Keratinocyte (primary cell): ENCODE data around the gene SF3A2. TPM values are rescaled to one million over a fixed set of nuclear protein-coding genes. Genes with fewer than 3 reads are reported as not detected.

Source experiments
- DNase-seq: peaks from one replicate; pipeline ENCODE4 v3.0.0-alpha.2; 2011; ENCODE audit warnings: low read depth, missing footprints, low spot score
- FAIRE-seq: peaks from 2 replicates; lab custom pipeline; 2011; peaks lifted over from hg19 to GRCh38; lab: Jason Lieb, UNC
- H2AFZ ChIP-seq: 2 replicates; pipeline ENCODE4 v1.6.0; 2012; ENCODE audit warnings: low read length, control low read depth, inconsistent platforms; ENCODE audit not compliant: control insufficient read depth
- H3K27ac ChIP-seq: 2 replicates; pipeline ENCODE4 v1.5.1; 2011; ENCODE audit warnings: low read length; ENCODE audit not compliant: control insufficient read depth, insufficient read depth
- H3K27me3 ChIP-seq: 3 replicates; pipeline ENCODE4 v1.6.0; 2011; ENCODE audit warnings: low read length; ENCODE audit not compliant: control insufficient read depth, insufficient read depth; ENCODE audit errors: extremely low read depth
- H3K36me3 ChIP-seq, 2 experiments: 2 replicates in 1 of 2; 3 replicates in 1 of 2; pipeline ENCODE4 v1.5.1; 2011; ENCODE audit warnings: low read length in 2 of 2, mild to moderate bottlenecking in 1 of 2; ENCODE audit not compliant: control insufficient read depth in 2 of 2, insufficient read depth in 2 of 2; ENCODE audit errors: extremely low read depth in 1 of 2
- H3K4me1 ChIP-seq: 3 replicates; pipeline ENCODE4 v1.5.1; 2011; ENCODE audit warnings: low read length; ENCODE audit not compliant: control insufficient read depth, insufficient read depth; ENCODE audit errors: extremely low read depth
- H3K4me2 ChIP-seq: 3 replicates; pipeline ENCODE4 v1.6.0; 2011; ENCODE audit warnings: low read depth, low read length; ENCODE audit not compliant: control insufficient read depth, insufficient read depth; ENCODE audit errors: extremely low read depth
- H3K4me3 ChIP-seq, 3 experiments: fragments of 200-600 bp in 1 of 3; sonication (generic) in 1 of 3; 2 replicates in 2 of 3; 3 replicates in 1 of 3; pipeline ENCODE4 v1.5.1; 2011 to 2016; ENCODE audit warnings: low read length in 3 of 3, mild to moderate bottlenecking in 3 of 3, control low read depth in 2 of 3, inconsistent platforms in 1 of 3, low read depth in 1 of 3, mixed read lengths in 1 of 3, mixed run types in 1 of 3, moderate library complexity in 1 of 3; ENCODE audit not compliant: control insufficient read depth in 2 of 3, insufficient read depth in 2 of 3; ENCODE audit errors: extremely low read depth in 1 of 3
- H3K79me2 ChIP-seq: 2 replicates; pipeline ENCODE4 v1.6.0; 2012; ENCODE audit warnings: low read length; ENCODE audit not compliant: control insufficient read depth, insufficient read depth
- H3K9ac ChIP-seq: 3 replicates; pipeline ENCODE4 v1.6.0; 2011; ENCODE audit warnings: low read length; ENCODE audit not compliant: control insufficient read depth, insufficient read depth; ENCODE audit errors: extremely low read depth
- H3K9me1 ChIP-seq: 3 replicates; pipeline ENCODE4 v1.6.0; 2011; ENCODE audit warnings: low read length; ENCODE audit not compliant: control insufficient read depth, insufficient read depth; ENCODE audit errors: extremely low read depth
- H3K9me3 ChIP-seq: 2 replicates; pipeline ENCODE4 v1.5.1; 2012; ENCODE audit warnings: low read depth, low read length; ENCODE audit not compliant: control insufficient read depth
- H4K20me1 ChIP-seq: 3 replicates; pipeline ENCODE4 v1.6.0; 2011; ENCODE audit warnings: low read length; ENCODE audit not compliant: control insufficient read depth, insufficient read depth; ENCODE audit errors: extremely low read depth
- CTCF ChIP-seq, 3 experiments: IDR thresholded peaks in 1 of 3; conservative IDR thresholded peaks in 1 of 3; optimal IDR thresholded peaks in 1 of 3; 2 replicates in 2 of 3; 3 replicates in 1 of 3; pipeline versions ENCODE3 to v1.5.1; 2011; ENCODE audit warnings: low read length in 3 of 3, mild to moderate bottlenecking in 3 of 3, moderate library complexity in 2 of 3, control low read depth in 1 of 3, inconsistent platforms in 1 of 3; ENCODE audit not compliant: insufficient read depth in 2 of 3; ENCODE audit errors: extremely low read depth in 1 of 3
- EZH2 ChIP-seq: IDR thresholded peaks from one replicate; pipeline ENCODE4 v1.6.1; 2012; ENCODE audit warnings: inconsistent platforms, mild to moderate bottlenecking, low read length, moderate library complexity
- dilution Hi-C: fragments of 300-500 bp; cut with MboI; formaldehyde crosslinking; loops from one replicate; pipeline ENCODE4 v1.7.0; 2020; ENCODE audit warnings: low sequenced_read_pairs; ENCODE audit not compliant: extremely low pct_ligation_motif_present
- polyA plus RNA-seq, 5 experiments: library from polyadenylated mRNA; depleted of rRNA in 3 of 5; stranded (reverse) in 3 of 5; stranded (forward) in 1 of 5; unstranded in 1 of 5; fragments of >200 nt; gene quantifications; 1 replicate in 1 of 5; 2 replicates in 3 of 5; 3 replicates in 1 of 5; pipeline versions ENCODE4 v1.2.1 to v1.2.3, GENCODE V29; 2011 to 2012; ENCODE audit warnings: missing spikeins in 2 of 5, low read depth in 1 of 5, low replicate concordance in 1 of 5

SF3A2 gene
- polyA plus RNA-seq, 1 donor (not counting 4 experiments of a cell fraction or from before 2014, with no cell fraction given), result 4.7 TPM

GRCh38 chr19:2233601-2234280 is 2.9 kb upstream of the SF3A2 start:
- Histone ChIP-seq H4K20me1 (peaks cover 2% of the 10 kb centered on the region), H3K79me2 (peaks cover 54% of the 10 kb centered on the region), H3K4me3 (no peak overlapping the region), H3K4me1 (peaks cover 20% of the 10 kb centered on the region), H3K4me2 (no peak overlapping the region), H3K27ac (no peak overlapping the region), H3K9ac (no peak overlapping the region), H3K27me3 (no peaks in the 10 kb centered on the region), H3K9me1 (peaks cover 4% of the 10 kb centered on the region), H2AFZ (no peak overlapping the region), H3K36me3 (peaks cover 19 to 41% of the 10 kb centered on the region in 2 experiments), H3K9me3 (no peaks in the 10 kb centered on the region)
- TF ChIP-seq CTCF (optimal IDR thresholded peaks at IDR 0.05 in 1 of 3, IDR thresholded peaks at IDR 0.05 in 1 of 3, conservative IDR thresholded peaks at IDR 0.05 in 1 of 3; ENCODE audit: extremely low read depth in 1 of 3, insufficient read depth in 2 of 3, low read length in 3 of 3) (no peak), EZH2 (no peak)
- no peak for FAIRE-seq
- dilution Hi-C loops, result no loop called here
- DNase-seq, result no peak

GRCh38 chr19:2234996-2235380 is 1.6 kb upstream of the SF3A2 start:
- Histone ChIP-seq H3K27ac (peak overlapping the region; percentile 94), H3K27me3 (no peaks in the 10 kb centered on the region), H3K9ac (peak overlapping the region; percentile 90), H3K4me3 (peak overlapping the region; percentile 70 to 91 (median 86)), H3K4me2 (peak overlapping the region; percentile 95), H3K9me3 (no peaks in the 10 kb centered on the region), H3K36me3 (peaks cover 15 to 35% of the 10 kb centered on the region in 2 experiments), H4K20me1 (peaks cover 4% of the 10 kb centered on the region), H3K79me2 (peaks cover 66% of the 10 kb centered on the region), H3K4me1 (peaks cover 30% of the 10 kb centered on the region), H3K9me1 (peaks cover 4% of the 10 kb centered on the region), H2AFZ (no peak overlapping the region)
- dilution Hi-C loops, result no loop called here
- no peak for FAIRE-seq
- TF ChIP-seq CTCF (optimal IDR thresholded peaks at IDR 0.05 in 1 of 3, IDR thresholded peaks at IDR 0.05 in 1 of 3, conservative IDR thresholded peaks at IDR 0.05 in 1 of 3; ENCODE audit: extremely low read depth in 1 of 3, insufficient read depth in 2 of 3, low read length in 3 of 3) (no peak), EZH2 (no peak)
- no peak for DNase-seq
